ENCODE measurements around the gene MAP3K13.

MAP3K13 gene

GRCh38 chr3:185488465-185488864, 125.5 kb downstream of the MAP3K13 start:
- no peak overlapping the region for H3K4me3 ChIP-seq (ENCODE audit: low read length)
- peaks cover 27% of the 10 kb centered on the region for H3K36me3 ChIP-seq (ENCODE audit: insufficient read depth, low read length)
- no peak overlapping the region for H3K9ac ChIP-seq (ENCODE audit: low read depth, low read length)
- no peaks in the 10 kb centered on the region for H3K9me3 ChIP-seq (ENCODE audit: insufficient read depth, low read depth, low read length)
- no peaks in the 10 kb centered on the region for H3K27me3 ChIP-seq (ENCODE audit: insufficient read depth, low read length)
- H3K27ac ChIP-seq (ENCODE audit: low read depth, low read length): no peak overlapping the region
- 93% methylated on average over 5 of the region's 5 CpGs for WGBS
- no peaks in the 10 kb centered on the region for H3K4me1 ChIP-seq (ENCODE audit: insufficient read depth, low read length)

GRCh38 chr3:185489462-185489861, 126.5 kb downstream of the MAP3K13 start:
- no peak overlapping the region for H3K4me3 ChIP-seq (ENCODE audit: low read length)
- WGBS: 95% methylated on average over 3 of the region's 3 CpGs
- no peak overlapping the region for H3K27ac ChIP-seq (ENCODE audit: low read depth, low read length)
- H3K9me3 ChIP-seq (ENCODE audit: insufficient read depth, low read depth, low read length): no peaks in the 10 kb centered on the region
- no peak overlapping the region for H3K9ac ChIP-seq (ENCODE audit: low read depth, low read length)
- no peaks in the 10 kb centered on the region for H3K27me3 ChIP-seq (ENCODE audit: insufficient read depth, low read length)
- H3K4me1 ChIP-seq (ENCODE audit: insufficient read depth, low read length): no peaks in the 10 kb centered on the region
- peaks cover 36% of the 10 kb centered on the region for H3K36me3 ChIP-seq (ENCODE audit: insufficient read depth, low read length)

- Histone ChIP-seq H3K9me3 (ENCODE audit: insufficient read depth, low read depth, low read length) (no peaks in the 10 kb centered on the region), H3K27me3 (ENCODE audit: insufficient read depth, low read length) (no peaks in the 10 kb centered on the region), H3K9ac (ENCODE audit: low read depth, low read length) (no peak overlapping the region), H3K4me3 (ENCODE audit: low read length) (no peak overlapping the region), H3K36me3 (ENCODE audit: insufficient read depth, low read length) (peaks cover 44% of the 10 kb centered on the region), H3K4me1 (ENCODE audit: insufficient read depth, low read length) (no peaks in the 10 kb centered on the region), H3K27ac (ENCODE audit: low read depth, low read length) (no peak overlapping the region)
- 91% methylated on average over 4 of the region's 4 CpGs for WGBS
Measured at GRCh38 chr3:185490241-185490640, 127.3 kb downstream of the MAP3K13 start.

- Histone ChIP-seq H3K4me3 (ENCODE audit: low read length) (peak within 1 kb of the TSS; percentile 81), H3K4me1 (ENCODE audit: insufficient read depth, low read length) (peaks cover 3% of the 10 kb centered on the region; the same call in 1 of the 2 replicates), H3K36me3 (ENCODE audit: insufficient read depth, low read length) (peaks cover 32% of the 10 kb centered on the region), H3K9me3 (ENCODE audit: insufficient read depth, low read depth, low read length) (no peaks in the 10 kb centered on the region), H3K27ac (ENCODE audit: low read depth, low read length) (peak within 1 kb of the TSS; percentile 75; the same call in 1 of the 2 replicates), H3K27me3 (ENCODE audit: insufficient read depth, low read length) (no peaks in the 10 kb centered on the region), H3K9ac (ENCODE audit: low read depth, low read length) (peak within 1 kb of the TSS; percentile 84)
- under 1% methylated on average over 82 of the region's 82 CpGs for WGBS
Measured at GRCh38 chr3:185498503-185499396, 135.8 kb downstream of the MAP3K13 start, which contains the start of gene TMEM41A. Gene TMEM41A, minus strand, starts transcription at chr3:185499035. Its CDS starts 74 bp downstream, at chr3:185498961.

- Histone ChIP-seq H3K9ac (ENCODE audit: low read depth, low read length) (no peak overlapping the region), H3K27ac (ENCODE audit: low read depth, low read length) (no peak overlapping the region), H3K36me3 (ENCODE audit: insufficient read depth, low read length) (no peaks in the 10 kb centered on the region), H3K27me3 (ENCODE audit: insufficient read depth, low read length) (no peaks in the 10 kb centered on the region), H3K4me3 (ENCODE audit: low read length) (no peak overlapping the region), H3K4me1 (ENCODE audit: insufficient read depth, low read length) (no peaks in the 10 kb centered on the region), H3K9me3 (ENCODE audit: insufficient read depth, low read depth, low read length) (no peaks in the 10 kb centered on the region)
- 86% methylated on average over 3 of the region's 3 CpGs for WGBS
Measured at GRCh38 chr3:185502987-185503386, 140.1 kb downstream of the MAP3K13 start.

GRCh38 chr3:185503521-185503920, 140.6 kb downstream of the MAP3K13 start:
- Histone ChIP-seq H3K27ac (ENCODE audit: low read depth, low read length) (no peak overlapping the region), H3K36me3 (ENCODE audit: insufficient read depth, low read length) (no peaks in the 10 kb centered on the region), H3K9ac (ENCODE audit: low read depth, low read length) (no peak overlapping the region), H3K9me3 (ENCODE audit: insufficient read depth, low read depth, low read length) (no peaks in the 10 kb centered on the region), H3K4me3 (ENCODE audit: low read length) (no peak overlapping the region), H3K4me1 (ENCODE audit: insufficient read depth, low read length) (no peaks in the 10 kb centered on the region), H3K27me3 (ENCODE audit: insufficient read depth, low read length) (no peaks in the 10 kb centered on the region)
- 85% methylated on average over 1 of the region's 1 CpG for WGBS

GRCh38 chr3:185504636-185505035, 141.7 kb downstream of the MAP3K13 start:
- Histone ChIP-seq H3K4me1 (ENCODE audit: insufficient read depth, low read length) (no peaks in the 10 kb centered on the region), H3K36me3 (ENCODE audit: insufficient read depth, low read length) (no peaks in the 10 kb centered on the region), H3K9me3 (ENCODE audit: insufficient read depth, low read depth, low read length) (no peaks in the 10 kb centered on the region), H3K27ac (ENCODE audit: low read depth, low read length) (no peak overlapping the region), H3K9ac (ENCODE audit: low read depth, low read length) (no peak overlapping the region), H3K4me3 (ENCODE audit: low read length) (no peak overlapping the region), H3K27me3 (ENCODE audit: insufficient read depth, low read length) (no peaks in the 10 kb centered on the region)
- whole genome bisulfite sequencing: 73% methylated on average over 3 of the region's 3 CpGs

- no peaks in the 10 kb centered on the region for H3K4me1 ChIP-seq (ENCODE audit: insufficient read depth, low read length)
- no peaks in the 10 kb centered on the region for H3K27me3 ChIP-seq (ENCODE audit: insufficient read depth, low read length)
- no peak overlapping the region for H3K27ac ChIP-seq (ENCODE audit: low read depth, low read length)
- WGBS: 80% methylated on average over 5 of the region's 6 CpGs
- H3K36me3 ChIP-seq (ENCODE audit: insufficient read depth, low read length): no peaks in the 10 kb centered on the region
- no peak overlapping the region for H3K9ac ChIP-seq (ENCODE audit: low read depth, low read length)
- no peak overlapping the region for H3K4me3 ChIP-seq (ENCODE audit: low read length)
- H3K9me3 ChIP-seq (ENCODE audit: insufficient read depth, low read depth, low read length): no peaks in the 10 kb centered on the region
Measured at GRCh38 chr3:185507883-185508282, 144.9 kb downstream of the MAP3K13 start.

GRCh38 chr3:185508335-185508991, 145.5 kb downstream of the MAP3K13 start:
- 92% methylated on average over 19 of the region's 19 CpGs for WGBS
- Histone ChIP-seq H3K9me3 (ENCODE audit: insufficient read depth, low read depth, low read length) (no peaks in the 10 kb centered on the region), H3K4me3 (ENCODE audit: low read length) (no peak overlapping the region), H3K4me1 (ENCODE audit: insufficient read depth, low read length) (no peaks in the 10 kb centered on the region), H3K9ac (ENCODE audit: low read depth, low read length) (no peak overlapping the region), H3K27ac (ENCODE audit: low read depth, low read length) (no peak overlapping the region), H3K36me3 (ENCODE audit: insufficient read depth, low read length) (no peaks in the 10 kb centered on the region), H3K27me3 (ENCODE audit: insufficient read depth, low read length) (0 out of 2 replicates have a peak, but pooled peaks cover 2% of the 10 kb centered on the region)

- H3K36me3 ChIP-seq (ENCODE audit: insufficient read depth, low read length): no peaks in the 10 kb centered on the region
- H3K9me3 ChIP-seq (ENCODE audit: insufficient read depth, low read depth, low read length): no peaks in the 10 kb centered on the region
- H3K27me3 ChIP-seq (ENCODE audit: insufficient read depth, low read length): 0 out of 2 replicates have a peak, but pooled peaks cover 8% of the 10 kb centered on the region
- 69% methylated on average over 4 of the region's 4 CpGs for WGBS
- H3K4me3 ChIP-seq (ENCODE audit: low read length): no peak overlapping the region
- H3K27ac ChIP-seq (ENCODE audit: low read depth, low read length): no peak overlapping the region
- H3K4me1 ChIP-seq (ENCODE audit: insufficient read depth, low read length): no peaks in the 10 kb centered on the region
- H3K9ac ChIP-seq (ENCODE audit: low read depth, low read length): no peak overlapping the region
Measured at GRCh38 chr3:185511711-185512110, 148.8 kb downstream of the MAP3K13 start.

GRCh38 chr3:185517387-185518130, 154.6 kb downstream of the MAP3K13 start:
- Histone ChIP-seq H3K36me3 (ENCODE audit: insufficient read depth, low read length) (no peaks in the 10 kb centered on the region), H3K9me3 (ENCODE audit: insufficient read depth, low read depth, low read length) (no peaks in the 10 kb centered on the region), H3K27me3 (ENCODE audit: insufficient read depth, low read length) (0 out of 2 replicates have a peak, but pooled peaks cover 8% of the 10 kb centered on the region), H3K4me1 (ENCODE audit: insufficient read depth, low read length) (no peaks in the 10 kb centered on the region), H3K9ac (ENCODE audit: low read depth, low read length) (no peak overlapping the region), H3K4me3 (ENCODE audit: low read length) (no peak overlapping the region), H3K27ac (ENCODE audit: low read depth, low read length) (no peak overlapping the region)
- WGBS: 86% methylated on average over 2 of the region's 2 CpGs
